ENCODE data around the gene SPATA9.

DNA sequence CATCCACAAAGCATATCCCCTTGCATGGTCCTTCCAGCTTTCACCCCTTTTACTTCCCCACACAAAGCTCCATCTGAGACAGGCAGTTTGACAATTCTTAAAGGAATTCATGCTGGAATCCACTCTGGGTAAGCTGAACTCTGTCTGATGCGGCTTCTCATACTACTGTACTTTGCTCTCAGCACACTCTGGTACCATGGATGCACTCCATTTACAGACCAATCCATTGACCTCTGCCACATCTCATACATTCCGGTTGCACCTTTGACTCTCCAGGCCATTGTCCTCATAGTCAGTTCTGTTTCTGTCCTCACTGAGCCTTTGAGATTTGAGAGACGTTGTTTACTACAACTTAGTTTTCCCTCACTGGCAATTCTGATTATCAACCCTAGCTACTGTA, 12.2 kb downstream of the SPATA9 start:
- no peak for TF ChIP-seq GATA2 (IDR thresholded peaks at IDR 0.05; ENCODE audit: low read depth, low read length)
- TF ChIP-seq GATA3 (IDR thresholded peaks at IDR 0.05; ENCODE audit: low read depth, low read length): no peak

All from SH-SY5Y (cell line).